ENCODE measurements around the gene MICOS13. TPM values are rescaled to one million over a fixed set of nuclear protein-coding genes. Genes with fewer than 3 reads are reported as not detected.

Gene MICOS13
- total and polyA plus RNA-seq, 2 donors (not counting 3 experiments of a cell fraction or from before 2014, with no cell fraction given): 55.3 to 86.1 TPM

DNA sequence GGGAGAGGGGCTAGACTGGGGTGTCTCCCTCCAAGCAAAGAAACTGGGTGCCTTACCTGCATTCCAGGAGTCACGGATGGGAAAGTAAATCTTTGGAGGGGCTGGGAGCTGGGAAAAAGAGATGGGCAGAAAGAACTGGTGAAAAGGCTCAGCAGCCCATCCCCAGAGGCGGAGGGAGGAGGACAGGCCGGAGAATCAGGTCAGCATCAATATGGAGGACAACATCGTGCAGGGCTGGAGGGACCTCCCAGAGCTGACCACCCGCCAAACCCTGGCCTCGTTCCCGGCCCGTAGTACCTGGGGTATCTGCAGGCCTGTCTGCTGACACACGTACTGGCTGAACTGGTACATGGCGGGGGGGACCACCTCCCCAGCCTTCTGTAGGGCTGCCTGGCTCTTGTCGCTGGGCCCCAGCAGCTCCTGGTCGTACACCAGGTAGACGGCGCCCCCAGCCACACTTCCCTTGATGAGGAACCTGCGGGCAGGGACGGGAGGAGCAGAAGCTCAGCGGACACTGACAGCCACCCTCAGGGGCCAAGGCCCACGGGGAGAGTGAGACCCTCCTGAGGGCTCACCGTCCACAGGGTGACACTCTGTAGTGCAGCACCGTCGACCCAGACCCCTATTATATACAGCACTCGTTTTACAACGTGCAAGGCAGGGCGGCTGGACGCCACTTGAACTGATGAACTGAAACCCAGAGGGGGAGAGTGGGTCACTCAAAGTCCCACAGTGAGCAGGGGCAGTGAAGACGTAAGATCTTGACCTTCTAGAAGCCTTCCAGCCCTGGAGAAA, 830 bp downstream of the MICOS13 start:
- FAIRE-seq (peak; percentile 40), DNase-seq (ENCODE audit: low read depth, low spot score) (no peak)
- Histone ChIP-seq H3K27me3 (ENCODE audit: control insufficient read depth in 2 of 2, insufficient read depth in 2 of 2, low read length in 2 of 2) (no peaks in the 10 kb centered on the region), H3K79me2 (ENCODE audit: control insufficient read depth, insufficient read depth, low read length) (peaks cover 9% of the 10 kb centered on the region), H3K9me3 (replicated peaks; ENCODE audit: control insufficient read depth, insufficient read depth, low read length) (no peaks in the 10 kb centered on the region), H3K27ac (ENCODE audit: insufficient read depth, low read depth, low read length) (no peak overlapping the region), H3K4me2 (ENCODE audit: insufficient read depth, low read length) (peak overlapping the region; percentile 91), H2AFZ (ENCODE audit: low read depth, low read length) (peak overlapping the region; percentile 70), H3K9me1 (replicated peaks; ENCODE audit: control insufficient read depth, extremely low read depth, insufficient read depth, low read length) (no peaks in the 10 kb centered on the region), H4K20me1 (replicated peaks; ENCODE audit: control insufficient read depth, extremely low read depth, insufficient read depth, low read length) (no peaks in the 10 kb centered on the region), H3K4me1 (ENCODE audit: control insufficient read depth, extremely low read depth, insufficient read depth, low read length) (peaks cover 10% of the 10 kb centered on the region), H3K36me3 (ENCODE audit: control insufficient read depth in 2 of 2, extremely low read depth in 1 of 2, insufficient read depth in 2 of 2, low read length in 2 of 2) (peaks cover 0 to 5% of the 10 kb centered on the region in 2 experiments), H3K4me3 (replicated peaks in 1 of 3; ENCODE audit: insufficient read depth in 1 of 3, low read depth in 1 of 3, low read length in 3 of 3) (peak overlapping the region; percentile 65 to 91 (median 90)), H3K9ac (replicated peaks; ENCODE audit: extremely low read depth, insufficient read depth, low read length) (peak overlapping the region; percentile 91)
- CTCF ChIA-PET: interaction anchor here (1.0 kb wide), 1 partner anchor 10 kb away, joined by 4 read pairs; the partner anchor contains the start of gene RPL36
- POLR2A ChIA-PET: no interaction called here
- BruUV-seq (replicated peaks): no TSS peak
- dilution Hi-C loops (cut with MboI; ENCODE audit: extremely low pct_ligation_motif_present, low sequenced_read_pairs) (no loop called here), intact Hi-C loops (cut with micrococcal nuclease) (loop anchor here (1.0 to 2.0 kb wide), 2 partner anchors 11 to 57 kb away; partner anchors contain the start of genes RPL36, SAFB and SAFB2)
- TF ChIP-seq POLR2A (IDR thresholded peaks at IDR 0.05; ENCODE audit: low read depth, low read length) (no peak), EZH2 (IDR thresholded peaks at IDR 0.05; ENCODE audit: borderline replicate concordance, low read depth, low read length, severe bottlenecking) (no peak), JUN (IDR thresholded peaks at IDR 0.05; ENCODE audit: borderline replicate concordance, insufficient read depth, insufficient read length, low read depth) (no peak), FOS (IDR thresholded peaks at IDR 0.05; ENCODE audit: borderline replicate concordance, insufficient read depth, low read length) (no peak), GATA2 (IDR thresholded peaks at IDR 0.05; ENCODE audit: insufficient read depth, insufficient read length, low read depth, low read length) (no peak), MYC (IDR thresholded peaks at IDR 0.05; ENCODE audit: low read depth, low read length) (no peak), POLR2AphosphoS5 (IDR thresholded peaks at IDR 0.05; ENCODE audit: insufficient read depth, low read depth, low read length) (no peak)
- TF ChIP-seq, protein P1, sequence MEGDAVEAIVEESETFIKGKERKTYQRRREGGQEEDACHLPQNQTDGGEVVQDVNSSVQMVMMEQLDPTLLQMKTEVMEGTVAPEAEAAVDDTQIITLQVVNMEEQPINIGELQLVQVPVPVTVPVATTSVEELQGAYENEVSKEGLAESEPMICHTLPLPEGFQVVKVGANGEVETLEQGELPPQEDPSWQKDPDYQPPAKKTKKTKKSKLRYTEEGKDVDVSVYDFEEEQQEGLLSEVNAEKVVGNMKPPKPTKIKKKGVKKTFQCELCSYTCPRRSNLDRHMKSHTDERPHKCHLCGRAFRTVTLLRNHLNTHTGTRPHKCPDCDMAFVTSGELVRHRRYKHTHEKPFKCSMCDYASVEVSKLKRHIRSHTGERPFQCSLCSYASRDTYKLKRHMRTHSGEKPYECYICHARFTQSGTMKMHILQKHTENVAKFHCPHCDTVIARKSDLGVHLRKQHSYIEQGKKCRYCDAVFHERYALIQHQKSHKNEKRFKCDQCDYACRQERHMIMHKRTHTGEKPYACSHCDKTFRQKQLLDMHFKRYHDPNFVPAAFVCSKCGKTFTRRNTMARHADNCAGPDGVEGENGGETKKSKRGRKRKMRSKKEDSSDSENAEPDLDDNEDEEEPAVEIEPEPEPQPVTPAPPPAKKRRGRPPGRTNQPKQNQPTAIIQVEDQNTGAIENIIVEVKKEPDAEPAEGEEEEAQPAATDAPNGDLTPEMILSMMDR (IDR thresholded peaks at IDR 0.05; ENCODE audit: extremely low read depth in 1 of 2, insufficient read depth in 1 of 2, low read depth in 1 of 2, low read length in 2 of 2): no peak
- TF ChIP-seq, protein P2, sequence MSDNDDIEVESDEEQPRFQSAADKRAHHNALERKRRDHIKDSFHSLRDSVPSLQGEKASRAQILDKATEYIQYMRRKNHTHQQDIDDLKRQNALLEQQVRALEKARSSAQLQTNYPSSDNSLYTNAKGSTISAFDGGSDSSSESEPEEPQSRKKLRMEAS (IDR thresholded peaks at IDR 0.05; ENCODE audit: insufficient read depth, insufficient read length): no peak
